PC-9 (cell line): ENCODE measurements around the gene ZNF467. TPM values are rescaled to one million over a fixed set of nuclear protein-coding genes. Genes with fewer than 3 reads are reported as not detected.

Source experiments
- BruUV-seq: library from RNA; stranded (reverse); fragments of 400-500 nt; replicated peaks from 2 replicates; lab custom pipeline; 2021; lab: Mats Ljungman, UMichigan
- CTCF ChIA-PET: fragments of 300-600 bp; sonication (Branson Sonifier 250); formaldehyde crosslinking; loops from one replicate; lab custom pipeline; 2022; ENCODE audit warnings: antibody characterized with exemption; lab: Charles Lee
- POLR2A ChIA-PET: fragments of 300-600 bp; sonication (Branson Sonifier 250); formaldehyde crosslinking; loops from one replicate; lab custom pipeline; 2022; ENCODE audit warnings: antibody characterized with exemption; ENCODE audit not compliant: unreplicated experiment; lab: Charles Lee
- DNase-seq, 2 experiments: peaks; one replicate each; pipeline versions ENCODE4 v3.0.0 to v3.0.0-alpha.2; 2015 to 2022; ENCODE audit warnings: mixed read lengths in 1 of 2
- H2AFZ ChIP-seq: fragments of 200-600 bp; sonication (generic); 2 replicates; pipeline ENCODE4 v1.8.1; 2017; ENCODE audit warnings: antibody characterized with exemption
- H3F3A ChIP-seq: fragments of 200-600 bp; sonication (generic); 2 replicates; pipeline ENCODE4 v1.8.1; 2017; ENCODE audit warnings: antibody characterized with exemption, mild to moderate bottlenecking, low read depth; ENCODE audit not compliant: insufficient read depth
- H3K27ac ChIP-seq: fragments of 200-600 bp; sonication (generic); 2 replicates; pipeline ENCODE4 v1.6.1; 2016; ENCODE audit warnings: mixed run types
- H3K27me3 ChIP-seq: fragments of 200-600 bp; sonication (generic); 2 replicates; pipeline ENCODE4 v1.6.1; 2016; ENCODE audit warnings: low read depth, mixed run types; ENCODE audit not compliant: insufficient read depth
- H3K36me3 ChIP-seq: fragments of 200-600 bp; sonication (generic); 2 replicates; pipeline ENCODE4 v1.6.1; 2016; ENCODE audit warnings: low read depth, mixed run types
- H3K4me1 ChIP-seq: fragments of 200-600 bp; sonication (generic); replicated peaks from 2 replicates; pipeline ENCODE4 v1.6.1; 2016; ENCODE audit warnings: mixed run types; ENCODE audit not compliant: insufficient read depth
- H3K4me2 ChIP-seq: fragments of 200-600 bp; sonication (generic); 2 replicates; pipeline ENCODE4 v1.6.1; 2017; ENCODE audit warnings: mixed run types
- H3K4me3 ChIP-seq: fragments of 200-600 bp; sonication (generic); 2 replicates; pipeline ENCODE4 v1.6.1; 2016; ENCODE audit warnings: mixed run types
- H3K79me2 ChIP-seq: fragments of 200-600 bp; sonication (generic); 2 replicates; pipeline ENCODE4 v1.6.1; 2017; ENCODE audit warnings: low read depth, mixed run types
- H3K9me2 ChIP-seq: fragments of 200-600 bp; sonication (generic); 2 replicates; pipeline ENCODE4 v1.8.1; 2017; ENCODE audit warnings: mild to moderate bottlenecking; ENCODE audit not compliant: insufficient read depth
- H3K9me3 ChIP-seq: fragments of 200-600 bp; sonication (generic); 2 replicates; pipeline ENCODE4 v1.8.1; 2016; ENCODE audit warnings: low read depth; ENCODE audit not compliant: insufficient read depth
- H4K20me1 ChIP-seq: fragments of 200-600 bp; sonication (generic); 2 replicates; pipeline ENCODE4 v1.8.1; 2017; ENCODE audit not compliant: insufficient read depth
- CTCF ChIP-seq: fragments of 200-600 bp; sonication (generic); conservative IDR thresholded peaks from 2 replicates; pipeline ENCODE4 v1.6.1; 2017; ENCODE audit warnings: mixed run types, antibody characterized with exemption, mild to moderate bottlenecking, moderate library complexity
- EZH2 ChIP-seq: fragments of 200-600 bp; sonication (generic); IDR thresholded peaks from 2 replicates; pipeline ENCODE4 v1.8.0; 2017; ENCODE audit warnings: antibody characterized with exemption, low read depth
- intact Hi-C: fragments of 100-400 bp; cut with micrococcal nuclease; formaldehyde crosslinking; loops from one replicate; pipeline ENCODE4 v1.10.0; 2022; ENCODE audit not compliant: unreplicated experiment
- total RNA-seq: library from RNA; stranded (reverse); gene quantifications from 2 replicates; pipeline ENCODE4 v1.2.3, GENCODE V29; 2021

Gene ZNF467
- total RNA-seq, 1 experiment from 2014 or later = 6.6 TPM

DNA sequence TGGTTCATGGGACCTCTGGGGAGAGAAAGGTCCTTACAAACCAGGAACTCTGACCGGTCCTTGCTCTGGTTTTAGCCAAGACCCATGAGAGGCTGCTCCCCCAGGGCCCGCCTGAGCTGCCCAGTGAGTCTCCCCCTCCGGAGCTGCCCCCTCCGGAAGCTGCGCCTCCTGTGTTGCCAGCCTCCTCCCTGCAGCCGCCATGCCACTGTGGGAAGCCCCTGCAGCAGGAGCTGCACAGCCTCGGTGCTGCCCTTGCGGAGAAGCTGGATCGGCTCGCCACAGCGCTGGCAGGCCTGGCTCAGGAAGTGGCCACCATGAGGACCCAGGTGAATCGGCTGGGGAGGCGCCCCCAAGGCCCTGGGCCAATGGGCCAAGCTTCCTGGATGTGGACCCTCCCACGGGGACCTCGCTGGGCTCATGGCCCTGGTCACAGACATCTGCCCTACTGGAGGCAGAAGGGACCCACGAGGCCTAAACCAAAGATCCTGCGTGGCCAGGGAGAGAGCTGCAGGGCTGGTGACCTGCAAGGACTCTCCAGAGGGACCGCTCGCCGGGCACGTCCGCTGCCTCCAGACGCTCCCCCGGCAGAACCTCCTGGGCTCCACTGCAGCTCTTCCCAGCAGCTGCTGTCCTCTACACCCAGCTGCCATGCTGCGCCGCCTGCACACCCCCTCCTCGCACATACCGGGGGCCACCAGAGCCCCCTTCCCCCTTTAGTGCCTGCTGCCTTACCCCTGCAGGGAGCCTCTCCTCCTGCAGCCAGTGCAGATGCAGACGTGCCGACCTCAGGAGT, 40.1 kb downstream of the ZNF467 start:
- BruUV-seq = no TSS peak
- POLR2A ChIA-PET = interaction anchor here (0.6 kb wide), 1 partner anchor 38 kb away, joined by 6 read pairs; no protein-coding TSS in a partner anchor
- H3K36me3 ChIP-seq = no peaks in the 10 kb centered on the region
- intact Hi-C loops = no loop called here
- DNase-seq = no peak
- H3F3A ChIP-seq = peaks cover 4% of the 10 kb centered on the region; the same call in 1 of the 2 replicates
- no peaks in the 10 kb centered on the region for H3K79me2 ChIP-seq
- H3K9me2 ChIP-seq = no peaks in the 10 kb centered on the region
- H3K4me2 ChIP-seq = no peak overlapping the region
- H3K27ac ChIP-seq = no peak overlapping the region
- H3K27me3 ChIP-seq = no peaks in the 10 kb centered on the region
- no peaks in the 10 kb centered on the region for H3K9me3 ChIP-seq
- H3K4me1 ChIP-seq = peaks cover 15% of the 10 kb centered on the region
- CTCF ChIA-PET = interaction anchor here (0.5 kb wide), 1 partner anchor 70 kb away, joined by 3 read pairs; no protein-coding TSS in a partner anchor
- no peaks in the 10 kb centered on the region for H4K20me1 ChIP-seq
- TF ChIP-seq EZH2 (no peak), CTCF (no peak)
- H3K4me3 ChIP-seq = no peak overlapping the region
- no peak overlapping the region for H2AFZ ChIP-seq

- no peak overlapping the region for H3K4me2 ChIP-seq
- no peaks in the 10 kb centered on the region for H3K9me2 ChIP-seq
- H3K36me3 ChIP-seq = no peaks in the 10 kb centered on the region
- ChIA-PET CTCF (interaction anchor here (0.5 kb wide), 1 partner anchor 69 kb away, joined by 3 read pairs; no protein-coding TSS in a partner anchor), POLR2A (interaction anchor here (0.6 kb wide), 1 partner anchor 39 kb away, joined by 6 read pairs; no protein-coding TSS in a partner anchor)
- H3K4me3 ChIP-seq = no peak overlapping the region
- H3K9me3 ChIP-seq = no peaks in the 10 kb centered on the region
- H3K4me1 ChIP-seq = peaks cover 15% of the 10 kb centered on the region
- no peak overlapping the region for H2AFZ ChIP-seq
- BruUV-seq = no TSS peak
- TF ChIP-seq CTCF (no peak), EZH2 (no peak)
- intact Hi-C loops = no loop called here
- H4K20me1 ChIP-seq = no peaks in the 10 kb centered on the region
- DNase-seq = no peak
- H3F3A ChIP-seq = peaks cover 4% of the 10 kb centered on the region; the same call in 1 of the 2 replicates
- no peak overlapping the region for H3K27ac ChIP-seq
- no peaks in the 10 kb centered on the region for H3K27me3 ChIP-seq
- H3K79me2 ChIP-seq = no peaks in the 10 kb centered on the region
Measured at GRCh38 chr7:149732611-149733010, 40.8 kb downstream of the ZNF467 start.

- no peaks in the 10 kb centered on the region for H3K9me2 ChIP-seq
- H4K20me1 ChIP-seq = no peaks in the 10 kb centered on the region
- ChIA-PET CTCF (no interaction called here), POLR2A (interaction anchor here (0.5 to 0.6 kb wide), 2 partner anchors 40 to 46 kb away, joined by 4 to 6 read pairs; no protein-coding TSS in a partner anchor)
- no TSS peak for BruUV-seq
- H3K79me2 ChIP-seq = no peaks in the 10 kb centered on the region
- no peak overlapping the region for H3K4me3 ChIP-seq
- no peak overlapping the region for H3K4me2 ChIP-seq
- H2AFZ ChIP-seq = no peak overlapping the region
- H3K27ac ChIP-seq = no peak overlapping the region
- H3K36me3 ChIP-seq = no peaks in the 10 kb centered on the region
- H3K9me3 ChIP-seq = no peaks in the 10 kb centered on the region
- intact Hi-C loops = no loop called here
- no peak for TF ChIP-seq CTCF
- TF ChIP-seq EZH2 = no peak
- H3K27me3 ChIP-seq = no peaks in the 10 kb centered on the region
- H3K4me1 ChIP-seq = peaks cover 15% of the 10 kb centered on the region
- H3F3A ChIP-seq = peaks cover 4% of the 10 kb centered on the region; the same call in 1 of the 2 replicates
- peak in 1 of 2 experiments; percentile 35 for DNase-seq
Measured at GRCh38 chr7:149732111-149732561, 41.3 kb downstream of the ZNF467 start.
